HUES6 (cell line): ENCODE data around the gene RAD51C.
"Not testable (repeated sequence)": the region's sequence is repeated elsewhere in the genome, so short reads cannot be mapped to it uniquely, and the experiment has no call there.

Source experiments
- H3K27ac ChIP-seq: 2 replicates; pipeline ENCODE4 v1.7.0; 2013; ENCODE audit warnings: low read depth, mild to moderate bottlenecking, low read length, inconsistent platforms
- H3K27me3 ChIP-seq: 2 replicates; pipeline ENCODE4 v1.6.1; 2013; ENCODE audit warnings: low read length; ENCODE audit not compliant: control insufficient read depth, insufficient read depth
- H3K36me3 ChIP-seq: 2 replicates; pipeline ENCODE4 v1.6.1; 2013; ENCODE audit warnings: low read length; ENCODE audit not compliant: control insufficient read depth, insufficient read depth
- H3K4me1 ChIP-seq: 2 replicates; pipeline ENCODE4 v1.6.1; 2013; ENCODE audit warnings: low read length; ENCODE audit not compliant: control insufficient read depth, insufficient read depth
- H3K4me3 ChIP-seq: 2 replicates; pipeline ENCODE4 v1.5.1; 2013; ENCODE audit warnings: low read depth, low read length
- H3K9ac ChIP-seq: one replicate; pipeline ENCODE4 v1.6.1; 2013; ENCODE audit warnings: mild to moderate bottlenecking, low read length
- H3K9me3 ChIP-seq: 2 replicates; pipeline ENCODE4 v1.6.1; 2013; ENCODE audit warnings: low read depth, low read length; ENCODE audit not compliant: control insufficient read depth, insufficient read depth

Gene RAD51C

DNA sequence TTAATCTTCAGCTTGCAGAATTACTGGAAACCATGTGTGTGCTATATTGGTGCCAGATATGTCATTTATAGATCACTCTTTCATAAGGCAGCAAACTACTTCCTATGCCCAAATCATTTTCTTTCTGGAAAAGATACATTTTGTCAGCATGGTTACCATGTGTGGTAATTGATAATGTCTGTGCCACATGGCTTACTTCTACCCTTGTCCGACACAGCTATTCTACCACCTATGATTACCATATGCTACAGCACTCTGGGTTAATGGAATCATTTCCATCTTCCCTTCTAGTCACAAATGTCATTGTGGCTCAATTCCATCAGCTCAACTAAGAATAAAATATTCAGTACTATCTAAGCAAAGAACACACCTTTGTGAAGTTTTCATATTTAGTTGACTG lies 55.3 kb downstream of the RAD51C start:
- Histone ChIP-seq H3K4me3 (no peak overlapping the region), H3K36me3 (no peaks in the 10 kb centered on the region), H3K9ac (no peak overlapping the region), H3K27ac (no peak overlapping the region), H3K4me1 (no peaks in the 10 kb centered on the region), H3K9me3 (no peaks in the 10 kb centered on the region), H3K27me3 (no peaks in the 10 kb centered on the region)

DNA sequence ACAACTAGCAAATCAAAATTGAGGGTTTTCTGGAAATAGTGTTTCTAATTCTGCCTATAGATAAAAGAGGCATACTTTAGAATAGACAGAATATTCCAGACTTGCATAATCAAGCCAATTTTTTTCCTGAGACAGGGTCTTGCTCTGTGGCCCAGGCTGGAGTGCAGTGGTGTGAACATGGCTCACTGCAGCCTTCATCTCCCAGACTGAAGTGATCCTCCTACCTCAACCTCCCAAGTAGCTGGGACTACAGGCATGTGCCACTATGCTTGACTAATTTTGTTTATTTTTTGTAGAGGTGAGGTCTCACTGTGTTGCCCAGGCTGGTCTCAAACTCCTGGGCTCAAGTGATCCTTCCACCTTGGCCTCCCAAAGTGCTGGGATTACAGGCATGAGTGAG lies 57.2 kb downstream of the RAD51C start:
- not testable (repeated sequence) for H3K9me3 ChIP-seq, H3K27ac ChIP-seq, H3K9ac ChIP-seq, H3K4me3 ChIP-seq, H3K4me1 ChIP-seq, H3K36me3 ChIP-seq, H3K27me3 ChIP-seq

DNA sequence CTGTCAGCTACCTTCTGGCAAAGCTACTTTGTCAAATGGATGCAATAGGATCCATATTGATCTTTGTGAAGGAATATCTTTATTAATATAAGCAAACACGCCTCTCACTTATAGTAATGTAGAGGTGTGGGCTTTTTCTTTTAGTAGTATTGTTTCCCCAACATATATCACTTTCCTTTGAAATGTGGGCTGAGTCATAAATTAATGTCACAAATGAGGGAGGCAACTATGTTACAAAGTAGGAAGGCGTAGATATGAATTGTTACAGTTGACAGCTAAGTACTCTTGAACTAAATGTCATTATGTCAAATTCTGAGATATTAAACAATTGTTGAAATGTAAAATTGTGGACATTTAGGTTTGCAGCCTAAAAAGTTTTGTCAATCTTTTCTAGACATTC lies 60.6 kb downstream of the RAD51C start:
- H3K27me3 ChIP-seq = peaks cover 30% of the 10 kb centered on the region
- no peaks in the 10 kb centered on the region for H3K9me3 ChIP-seq
- no peaks in the 10 kb centered on the region for H3K36me3 ChIP-seq
- H3K27ac ChIP-seq = no peak overlapping the region
- H3K9ac ChIP-seq = no peak overlapping the region
- H3K4me3 ChIP-seq = no peak overlapping the region
- H3K4me1 ChIP-seq = peaks cover 5% of the 10 kb centered on the region; the same call in 1 of the 2 replicates

DNA sequence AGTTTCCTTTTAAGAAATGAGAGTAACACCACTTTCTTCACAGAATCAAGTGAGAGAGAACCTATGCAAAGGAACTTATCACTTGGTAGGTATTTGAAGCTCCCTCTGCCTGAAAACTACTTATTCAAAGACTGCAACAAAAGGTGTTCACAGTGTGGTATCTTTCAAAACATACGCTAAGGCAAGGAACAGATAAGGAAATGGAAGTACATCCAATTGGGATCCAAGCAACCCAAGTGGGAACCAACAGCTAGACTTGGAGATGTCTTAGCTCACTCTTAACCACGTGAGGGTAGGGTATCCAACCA lies 62.8 kb downstream of the RAD51C start:
- H3K36me3 ChIP-seq = no peaks in the 10 kb centered on the region
- peaks cover 32% of the 10 kb centered on the region for H3K27me3 ChIP-seq
- no peak overlapping the region for H3K9ac ChIP-seq
- no peak overlapping the region for H3K27ac ChIP-seq
- no peaks in the 10 kb centered on the region for H3K9me3 ChIP-seq
- H3K4me3 ChIP-seq = peak overlapping the region; percentile 76
- H3K4me1 ChIP-seq = peaks cover 5% of the 10 kb centered on the region; the same call in 1 of the 2 replicates

DNA sequence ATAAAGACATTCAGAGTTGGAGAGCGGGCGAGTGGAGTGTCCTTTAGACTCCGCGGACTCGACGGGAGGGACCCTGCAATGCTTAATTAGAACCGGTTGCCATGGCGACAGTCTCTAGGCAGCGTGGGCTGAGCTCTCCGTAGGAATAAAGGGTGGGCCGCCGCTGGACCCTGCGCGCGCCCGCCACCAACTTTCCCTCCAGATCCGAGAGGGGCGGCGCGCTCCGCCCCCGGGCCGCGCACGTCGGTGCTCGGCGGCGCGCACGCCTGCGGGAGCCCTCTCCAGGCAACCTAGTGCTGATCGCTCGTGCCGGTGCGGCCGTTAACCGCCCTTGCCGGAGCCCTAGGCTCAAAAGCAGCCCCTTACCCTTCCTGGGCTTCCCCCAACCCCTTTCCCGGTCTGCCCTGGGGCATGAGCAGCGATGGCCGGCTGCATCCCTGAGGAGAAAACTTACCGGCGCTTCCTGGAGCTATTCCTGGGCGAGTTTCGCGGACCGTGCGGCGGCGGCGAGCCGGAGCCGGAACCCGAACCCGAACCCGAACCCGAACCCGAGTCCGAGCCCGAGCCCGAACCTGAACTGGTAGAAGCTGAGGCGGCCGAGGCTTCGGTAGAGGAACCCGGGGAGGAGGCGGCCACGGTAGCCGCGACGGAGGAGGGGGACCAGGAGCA lies 63.3 kb downstream of the RAD51C start, which contains the start of gene PPM1E:
Gene PPM1E, plus strand, starts transcription at position 278 of the 669 bp plus-strand sequence.
- H3K27ac ChIP-seq = no peak within 1 kb of the TSS
- peak within 1 kb of the TSS; percentile 76 for H3K4me3 ChIP-seq
- no peaks in the 10 kb centered on the region for H3K36me3 ChIP-seq
- peaks cover 32% of the 10 kb centered on the region for H3K27me3 ChIP-seq
- no peaks in the 10 kb centered on the region for H3K9me3 ChIP-seq
- H3K9ac ChIP-seq = peak within 1 kb of the TSS; percentile 41
- H3K4me1 ChIP-seq = peaks cover 5% of the 10 kb centered on the region; the same call in 1 of the 2 replicates

DNA sequence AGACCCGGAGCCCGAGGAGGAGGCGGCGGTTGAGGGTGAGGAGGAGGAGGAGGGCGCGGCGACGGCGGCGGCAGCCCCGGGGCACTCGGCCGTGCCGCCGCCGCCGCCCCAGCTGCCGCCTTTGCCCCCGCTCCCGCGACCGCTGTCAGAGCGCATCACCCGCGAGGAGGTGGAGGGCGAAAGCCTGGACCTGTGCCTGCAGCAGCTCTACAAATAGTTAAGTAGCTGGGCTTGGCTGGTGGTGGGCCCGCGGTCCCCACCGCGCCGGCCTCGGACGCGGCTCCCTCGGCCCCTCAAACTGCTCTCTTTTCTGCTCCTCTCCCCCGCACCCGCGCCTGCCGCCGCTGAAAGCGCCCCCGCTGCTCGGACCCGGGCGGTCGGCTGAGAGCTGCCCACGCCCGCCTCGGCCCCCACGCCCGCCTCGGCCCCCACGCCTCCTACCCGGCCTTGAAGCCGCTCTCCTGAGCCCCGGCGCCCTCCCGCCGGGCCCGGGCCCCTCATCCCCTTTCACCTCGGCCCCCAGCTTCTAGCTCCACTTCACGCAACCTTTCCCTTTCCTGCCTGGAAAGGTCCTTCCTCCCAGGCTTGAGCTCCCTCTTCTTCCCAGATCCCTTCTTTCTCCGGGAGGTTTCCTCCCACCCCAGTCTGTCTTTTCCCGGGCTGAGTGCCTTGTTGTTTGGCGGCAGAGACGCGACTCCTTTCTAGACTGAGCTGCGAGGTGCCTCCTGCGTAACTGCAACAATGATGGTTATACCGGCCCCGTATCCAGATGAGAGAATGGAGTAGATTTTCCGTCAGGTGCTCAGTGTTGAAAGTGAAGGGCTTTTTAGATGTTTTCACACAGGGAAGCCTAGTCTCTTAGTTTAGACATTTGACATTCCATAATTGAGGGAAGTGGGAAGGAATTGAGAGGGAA lies 64.1 kb downstream of the RAD51C start:
- H3K9me3 ChIP-seq = no peaks in the 10 kb centered on the region
- H3K4me3 ChIP-seq = peak overlapping the region; percentile 76
- H3K4me1 ChIP-seq = peaks cover 5% of the 10 kb centered on the region; the same call in 1 of the 2 replicates
- H3K27me3 ChIP-seq = peaks cover 32% of the 10 kb centered on the region
- H3K36me3 ChIP-seq = no peaks in the 10 kb centered on the region
- peak overlapping the region; percentile 41 for H3K9ac ChIP-seq
- H3K27ac ChIP-seq = no peak overlapping the region

- no peaks in the 10 kb centered on the region for H3K36me3 ChIP-seq
- peaks cover 5% of the 10 kb centered on the region; the same call in 1 of the 2 replicates for H3K4me1 ChIP-seq
- no peaks in the 10 kb centered on the region for H3K9me3 ChIP-seq
- peaks cover 32% of the 10 kb centered on the region for H3K27me3 ChIP-seq
- peak overlapping the region; percentile 76 for H3K4me3 ChIP-seq
- H3K9ac ChIP-seq = no peak overlapping the region
- no peak overlapping the region for H3K27ac ChIP-seq
Observed at GRCh38 chr17:58757162-58757613, 64.8 kb downstream of the RAD51C start.

GRCh38 chr17:58758890-58759289 lies 66.5 kb downstream of the RAD51C start:
- H3K9ac ChIP-seq = no peak overlapping the region
- H3K4me1 ChIP-seq = peaks cover 5% of the 10 kb centered on the region; the same call in 1 of the 2 replicates
- H3K36me3 ChIP-seq = no peaks in the 10 kb centered on the region
- H3K9me3 ChIP-seq = no peaks in the 10 kb centered on the region
- peaks cover 32% of the 10 kb centered on the region for H3K27me3 ChIP-seq
- no peak overlapping the region for H3K27ac ChIP-seq
- no peak overlapping the region for H3K4me3 ChIP-seq

DNA sequence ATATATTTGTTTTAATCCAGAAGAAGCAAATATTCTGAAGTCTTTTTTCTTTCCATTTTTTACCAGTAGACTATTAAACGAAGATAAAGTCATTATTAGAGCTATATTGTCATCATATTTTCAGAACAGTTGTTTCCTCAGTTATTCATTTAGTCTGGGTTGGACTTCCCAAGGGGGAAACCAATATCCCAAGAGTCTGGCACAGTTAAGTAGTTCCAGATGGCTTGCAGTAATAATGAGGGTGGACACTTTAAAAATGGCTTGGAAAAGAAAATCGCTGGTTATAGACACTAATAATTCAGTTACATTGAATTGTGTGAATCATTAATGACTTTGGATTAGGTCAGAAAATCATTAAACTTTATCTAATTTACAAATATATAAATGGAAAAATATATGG lies 67.1 kb downstream of the RAD51C start:
- H3K36me3 ChIP-seq = no peaks in the 10 kb centered on the region
- no peaks in the 10 kb centered on the region for H3K9me3 ChIP-seq
- peaks cover 30% of the 10 kb centered on the region for H3K27me3 ChIP-seq
- no peak overlapping the region for H3K9ac ChIP-seq
- H3K27ac ChIP-seq = no peak overlapping the region
- H3K4me1 ChIP-seq = peaks cover 5% of the 10 kb centered on the region; the same call in 1 of the 2 replicates
- no peak overlapping the region for H3K4me3 ChIP-seq

GRCh38 chr17:58760248-58760647 lies 67.8 kb downstream of the RAD51C start:
- H3K36me3 ChIP-seq = no peaks in the 10 kb centered on the region
- peaks cover 5% of the 10 kb centered on the region; the same call in 1 of the 2 replicates for H3K4me1 ChIP-seq
- H3K27me3 ChIP-seq = peaks cover 23% of the 10 kb centered on the region
- H3K4me3 ChIP-seq = no peak overlapping the region
- H3K27ac ChIP-seq = no peak overlapping the region
- no peak overlapping the region for H3K9ac ChIP-seq
- H3K9me3 ChIP-seq = no peaks in the 10 kb centered on the region

GRCh38 chr17:58763263-58763662 lies 70.9 kb downstream of the RAD51C start:
- Histone ChIP-seq H3K9me3 (no peaks in the 10 kb centered on the region), H3K27ac (no peak overlapping the region), H3K27me3 (no peaks in the 10 kb centered on the region; the same call in 1 of the 2 replicates)

More at GRCh38 chr17:58763263-58763662, 70.9 kb downstream of the RAD51C start:
- no peak overlapping the region for H3K4me3 ChIP-seq
- H3K9ac ChIP-seq = no peak overlapping the region
- no peaks in the 10 kb centered on the region for H3K4me1 ChIP-seq
- H3K36me3 ChIP-seq = no peaks in the 10 kb centered on the region
